IMR-90 (cell line): ENCODE measurements around the gene NR1D1. TPM values are rescaled to one million over a fixed set of nuclear protein-coding genes. Genes with fewer than 3 reads are reported as not detected.

Source experiments
- ATAC-seq: fragments of 200-7000 bp; cut with Tn5 transposase; 2 replicates; pipeline ENCODE4 v1.9.1; 2020; ENCODE audit warnings: low read depth, mild to moderate bottlenecking, moderate library complexity
- BruUV-seq: library from RNA; stranded (reverse); fragments of 400-500 nt; replicated peaks from 2 replicates; lab custom pipeline; 2021; lab: Mats Ljungman, UMichigan
- CTCF ChIA-PET: fragments of 300-600 bp; formaldehyde crosslinking; extraction: SDS; loops from one replicate; lab custom pipeline; 2021; ENCODE audit warnings: antibody characterized with exemption; lab: Yijun Ruan, JAX
- POLR2A ChIA-PET: fragments of 300-600 bp; sonication (Branson Sonifier 250); formaldehyde crosslinking; loops from one replicate; lab custom pipeline; 2022; ENCODE audit warnings: antibody characterized with exemption; ENCODE audit not compliant: unreplicated experiment; lab: Charles Lee
- DNase-seq: peaks from one replicate; pipeline ENCODE4 v3.0.0; 2013
- H2AFZ ChIP-seq: replicated peaks from 2 replicates; pipeline ENCODE3; 2013; ENCODE audit warnings: low read length, mild to moderate bottlenecking; ENCODE audit not compliant: poor library complexity
- H2AK5ac ChIP-seq: 2 replicates; pipeline ENCODE4 v1.6.1; 2013; ENCODE audit warnings: low read depth, low read length, inconsistent platforms
- H2AK9ac ChIP-seq: replicated peaks from 2 replicates; pipeline ENCODE3; 2013; ENCODE audit warnings: mild to moderate bottlenecking, low read depth, low read length, moderate library complexity; ENCODE audit not compliant: poor library complexity
- H2BK120ac ChIP-seq: 2 replicates; pipeline ENCODE4 v1.6.1; 2013; ENCODE audit warnings: low read depth, low read length, inconsistent platforms
- H2BK15ac ChIP-seq: 3 replicates; pipeline ENCODE4 v1.6.1; 2013; ENCODE audit warnings: low read depth, low read length, inconsistent platforms
- H2BK20ac ChIP-seq: 2 replicates; pipeline ENCODE4 v1.6.1; 2013; ENCODE audit warnings: low read depth, mild to moderate bottlenecking, inconsistent platforms, low read length, moderate library complexity
- H2BK5ac ChIP-seq: 2 replicates; pipeline ENCODE4 v1.6.1; 2013; ENCODE audit warnings: mild to moderate bottlenecking, low read depth, low read length, inconsistent platforms; ENCODE audit not compliant: poor library complexity, severe bottlenecking
- H3K14ac ChIP-seq: replicated peaks from 2 replicates; pipeline ENCODE4 v1.6.1; 2013; ENCODE audit warnings: low read depth, low read length, inconsistent platforms
- H3K18ac ChIP-seq: 2 replicates; pipeline ENCODE4 v1.6.1; 2013; ENCODE audit warnings: low read depth, low read length, control low read depth
- H3K23ac ChIP-seq: 2 replicates; pipeline ENCODE4 v1.6.1; 2013; ENCODE audit warnings: low read depth, low read length, inconsistent platforms
- H3K27ac ChIP-seq: 2 replicates; pipeline ENCODE4 v1.5.1; 2013; ENCODE audit warnings: mild to moderate bottlenecking, control low read depth, low read length; ENCODE audit not compliant: insufficient read depth
- H3K27me3 ChIP-seq: 2 replicates; pipeline ENCODE4 v1.6.1; 2013; ENCODE audit warnings: low read length; ENCODE audit not compliant: control insufficient read depth, insufficient read depth
- H3K36me3 ChIP-seq: 2 replicates; pipeline ENCODE4 v1.6.1; 2013; ENCODE audit warnings: low read length, mixed read lengths; ENCODE audit not compliant: control insufficient read depth, insufficient read depth
- H3K4ac ChIP-seq: 2 replicates; pipeline ENCODE4 v1.6.1; 2013; ENCODE audit warnings: low read depth, low read length, inconsistent platforms
- H3K4me1 ChIP-seq: 2 replicates; pipeline ENCODE4 v1.6.1; 2013; ENCODE audit warnings: low read length, mixed read lengths; ENCODE audit not compliant: control insufficient read depth, insufficient read depth
- H3K4me2 ChIP-seq: 2 replicates; pipeline ENCODE4 v1.6.1; 2013; ENCODE audit warnings: low read depth, mild to moderate bottlenecking, control low read depth, low read length, moderate library complexity
- H3K4me3 ChIP-seq: 2 replicates; pipeline ENCODE4 v1.5.1; 2013; ENCODE audit warnings: low read depth, mild to moderate bottlenecking, control low read depth, low read length, moderate library complexity; ENCODE audit not compliant: insufficient read depth
- H3K56ac ChIP-seq: 2 replicates; pipeline ENCODE4 v1.6.1; 2013; ENCODE audit warnings: low read length, inconsistent platforms; ENCODE audit not compliant: insufficient read depth; ENCODE audit errors: extremely low read depth
- H3K79me1 ChIP-seq, 2 experiments: 2 replicates each; pipeline ENCODE4 v1.6.1; 2013; ENCODE audit warnings: low read length in 2 of 2, inconsistent platforms in 1 of 2, low read depth in 1 of 2
- H3K9ac ChIP-seq: 2 replicates; pipeline ENCODE4 v1.6.1; 2013; ENCODE audit warnings: low read depth, low read length, control low read depth
- H3K9me1 ChIP-seq: 2 replicates; pipeline ENCODE4 v1.6.1; 2013; ENCODE audit warnings: low read length, inconsistent platforms; ENCODE audit not compliant: insufficient read depth
- H3K9me3 ChIP-seq: 2 replicates; pipeline ENCODE4 v1.6.1; 2013; ENCODE audit warnings: low read length; ENCODE audit not compliant: control insufficient read depth, insufficient read depth
- H4K20me1 ChIP-seq: 2 replicates; pipeline ENCODE4 v1.6.1; 2013; ENCODE audit warnings: low read length, inconsistent platforms; ENCODE audit not compliant: insufficient read depth
- H4K5ac ChIP-seq: 2 replicates; pipeline ENCODE4 v1.6.1; 2013; ENCODE audit warnings: mild to moderate bottlenecking, low read depth, low read length, control low read depth
- H4K8ac ChIP-seq, 2 experiments: 2 replicates each; pipeline ENCODE4 v1.6.1; 2013; ENCODE audit warnings: low read depth in 2 of 2, low read length in 2 of 2, control low read depth in 1 of 2, inconsistent platforms in 1 of 2
- H4K91ac ChIP-seq: 2 replicates; pipeline ENCODE4 v1.6.1; 2013; ENCODE audit warnings: low read depth, low read length, inconsistent platforms; ENCODE audit not compliant: insufficient read depth
- CHD1 ChIP-seq: IDR thresholded peaks from 2 replicates; pipeline ENCODE4 v1.6.1; 2012; ENCODE audit warnings: low read depth, low read length, improper control_type of control experiment
- MAFK ChIP-seq: IDR thresholded peaks from 2 replicates; pipeline ENCODE4 v1.6.1; 2012; ENCODE audit warnings: low read depth, low read length, improper control_type of control experiment
- MAZ ChIP-seq: IDR thresholded peaks from 2 replicates; pipeline ENCODE4 v1.6.1; 2012; ENCODE audit warnings: low read depth, mild to moderate bottlenecking, low read length, improper control_type of control experiment, moderate library complexity, borderline replicate concordance
- MXI1 ChIP-seq: IDR thresholded peaks from 2 replicates; pipeline ENCODE4 v1.6.1; 2012; ENCODE audit warnings: low read depth, mild to moderate bottlenecking, low read length, moderate library complexity, borderline replicate concordance
- NFE2L2 ChIP-seq: fragments of 150-350 bp; IDR thresholded peaks from 2 replicates; pipeline ENCODE4 v1.6.1; 2016; ENCODE audit warnings: low read depth, mild to moderate bottlenecking, low read length
- POLR2A ChIP-seq: IDR thresholded peaks from 2 replicates; pipeline ENCODE4 v1.6.1; 2012; ENCODE audit warnings: mild to moderate bottlenecking, low read depth, low read length
- WGBS, 2 experiments: methylation state at CpG; one replicate each; pipeline versions ENCODE4 v1.1.5 to v1.1.7; 2013; ENCODE audit warnings: missing lambda C conversion rate in 2 of 2; ENCODE audit not compliant: insufficient read length in 1 of 2; ENCODE audit errors: extremely low coverage in 2 of 2; 5-methylcytosine and 5-hydroxymethylcytosine counted together
- dilution Hi-C: fragments of 300-500 bp; cut with HindIII; formaldehyde crosslinking; loops from one replicate; pipeline ENCODE4 v1.14.3; 2018; ENCODE audit warnings: low sequenced_read_pairs; ENCODE audit not compliant: unreplicated experiment
- in situ Hi-C: fragments of 300-500 bp; cut with MboI; formaldehyde crosslinking; loops from 3 replicates; pipeline ENCODE4 v1.14.3; 2019; ENCODE audit warnings: low sequenced_read_pairs, inconsistent platforms, mixed read lengths
- intact Hi-C: fragments of 100-400 bp; cut with micrococcal nuclease; formaldehyde crosslinking; loops from 2 replicates; pipeline ENCODE4 v1.10.0; 2022
- polyA plus RNA-seq, 3 experiments: library from polyadenylated mRNA; depleted of rRNA; stranded (reverse); fragments of >200 nt; gene quantifications; 2 replicates each; pipeline ENCODE4 v1.2.3, GENCODE V29; 2012; ENCODE audit warnings: low replicate concordance in 1 of 3
- total RNA-seq: library from RNA; depleted of rRNA; stranded (reverse); fragments of >200 nt; gene quantifications from 2 replicates; pipeline ENCODE4 v1.2.3, GENCODE V29; 2012
- TF ChIP-seq, protein P1 (sequence below): fragments of 150-350 bp; IDR thresholded peaks from 2 replicates; pipeline ENCODE4 v1.6.1; 2017; ENCODE audit warnings: mild to moderate bottlenecking, antibody characterized with exemption, low read length, low read depth

Gene NR1D1
- total and polyA plus RNA-seq, 2 of the 4 experiments (the other 2 are of a cell fraction), result 0.36 to 7.2 TPM

GRCh38 chr17:40139566-40140058 is 39.2 kb upstream of the NR1D1 start:
- peak overlapping the region; percentile 81 for H3K27ac ChIP-seq
- peaks cover 4% of the 10 kb centered on the region for H3K4me1 ChIP-seq
- peak overlapping the region; percentile 100 for H3K23ac ChIP-seq
- intact Hi-C loops, result loop anchor here (1.0 kb wide), 1 partner anchor 26 kb away; no protein-coding TSS in a partner anchor
- peak overlapping the region; percentile 58 for H3K4me3 ChIP-seq
- WGBS, 2 experiments, result 35% methylated on average over 5 of the region's 14 CpGs; no CpG with 5 or more reads in 1 of the 2 experiments
- dilution Hi-C loops, result no loop called here
- peak overlapping the region; percentile 96 for H2BK5ac ChIP-seq
- no peaks in the 10 kb centered on the region for H3K9me3 ChIP-seq
- TSS peak; percentile 85 for BruUV-seq
- in situ Hi-C loops, result no loop called here
- POLR2A ChIA-PET, result interaction anchor here (1.5 to 1.6 kb wide), 2 partner anchors 17 to 41 kb away, joined by 4 to 5 read pairs; partner anchors contain the start of gene MSL1
- H3K4me2 ChIP-seq, result peak overlapping the region; percentile 89
- peak overlapping the region; percentile 99 for H3K4ac ChIP-seq
- 0 out of 2 replicates have a peak, but pooled peaks cover 3% of the 10 kb centered on the region for H3K9me1 ChIP-seq
- TF ChIP-seq, protein P1, sequence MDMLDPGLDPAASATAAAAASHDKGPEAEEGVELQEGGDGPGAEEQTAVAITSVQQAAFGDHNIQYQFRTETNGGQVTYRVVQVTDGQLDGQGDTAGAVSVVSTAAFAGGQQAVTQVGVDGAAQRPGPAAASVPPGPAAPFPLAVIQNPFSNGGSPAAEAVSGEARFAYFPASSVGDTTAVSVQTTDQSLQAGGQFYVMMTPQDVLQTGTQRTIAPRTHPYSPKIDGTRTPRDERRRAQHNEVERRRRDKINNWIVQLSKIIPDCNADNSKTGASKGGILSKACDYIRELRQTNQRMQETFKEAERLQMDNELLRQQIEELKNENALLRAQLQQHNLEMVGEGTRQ, result no peak
- no peak for TF ChIP-seq CHD1
- TF ChIP-seq NFE2L2, result no peak
- TF ChIP-seq MXI1, result no peak
- TF ChIP-seq MAZ, result no peak
- no peak for TF ChIP-seq POLR2A
- TF ChIP-seq MAFK, result no peak
- peaks cover 19% of the 10 kb centered on the region for H3K36me3 ChIP-seq
- peak overlapping the region; percentile 93 for H4K91ac ChIP-seq
- H2AFZ ChIP-seq, result peak overlapping the region; percentile 84
- H2AK9ac ChIP-seq, result peak overlapping the region; percentile 90
- CTCF ChIA-PET, result interaction anchor here (1.0 to 1.1 kb wide), 2 partner anchors 11 to 26 kb away, joined by 3 to 5 read pairs; no protein-coding TSS in a partner anchor
- H4K20me1 ChIP-seq, result no peaks in the 10 kb centered on the region
- H3K14ac ChIP-seq, result peak overlapping the region; percentile 100
- H3K79me1 ChIP-seq, result peaks cover 27 to 44% of the 10 kb centered on the region in 2 experiments
- peak overlapping the region; percentile 95 for H4K5ac ChIP-seq
- H2BK120ac ChIP-seq, result peak overlapping the region; percentile 91
- peak overlapping the region; percentile 84 for H3K9ac ChIP-seq
- H2BK15ac ChIP-seq, result peak overlapping the region; percentile 55; the same call in 1 of the 3 replicates
- H4K8ac ChIP-seq, result peak overlapping the region; percentile 76 to 100
- H2BK20ac ChIP-seq, result peak overlapping the region; percentile 3
- DNase-seq, result no peak
- H2AK5ac ChIP-seq, result peak overlapping the region; percentile 77
- peak; percentile 0 for ATAC-seq
- no peaks in the 10 kb centered on the region for H3K27me3 ChIP-seq
- peak overlapping the region; percentile 95 for H3K56ac ChIP-seq
- peak overlapping the region; percentile 85; the same call in 1 of the 2 replicates for H3K18ac ChIP-seq
